Lung (tissue), 12 donors: ENCODE results near the gene DPH1. TPM values are rescaled to one million over a fixed set of nuclear protein-coding genes. Genes with fewer than 3 reads are reported as not detected.

ENCODE experiments used
- ATAC-seq: fragments of 200-7000 bp; cut with Tn5 transposase; one replicate; pipeline ENCODE4 v1.9.1; 2020; ENCODE audit warnings: moderate number of reproducible peaks; ENCODE audit not compliant: insufficient read depth, low FRiP score
- DNase-seq, 3 donors: peaks; one replicate each; pipeline ENCODE4 v3.0.0-alpha.2; 2013 to 2017
- H3K27ac ChIP-seq, 2 donors: one replicate each; pipeline ENCODE4 v1.5.1; 2013; ENCODE audit warnings: mild to moderate bottlenecking in 2 of 2, moderate library complexity in 2 of 2, control low read depth in 1 of 2, inconsistent platforms in 1 of 2, low read depth in 1 of 2, low read length in 1 of 2
- H3K27me3 ChIP-seq, 3 donors: one replicate each; pipeline ENCODE4 v1.5.1; 2013; ENCODE audit warnings: low read length in 2 of 3; ENCODE audit not compliant: control insufficient read depth in 3 of 3, insufficient read depth in 3 of 3
- H3K36me3 ChIP-seq, 4 donors: one replicate each; pipeline ENCODE4 v1.5.1; 2013; ENCODE audit warnings: low read length in 4 of 4, mild to moderate bottlenecking in 1 of 4, moderate library complexity in 1 of 4; ENCODE audit not compliant: control insufficient read depth in 4 of 4, insufficient read depth in 4 of 4
- H3K4me1 ChIP-seq, 5 donors: one replicate each; pipeline ENCODE4 v1.5.1; 2013; ENCODE audit warnings: low read length in 5 of 5, mild to moderate bottlenecking in 2 of 5, moderate library complexity in 1 of 5; ENCODE audit not compliant: control insufficient read depth in 5 of 5, insufficient read depth in 5 of 5
- H3K4me3 ChIP-seq: one replicate; pipeline ENCODE4 v1.5.1; 2013; ENCODE audit warnings: mild to moderate bottlenecking, control low read depth, moderate library complexity
- H3K9ac ChIP-seq, 2 donors: one replicate each; pipeline ENCODE4 v1.5.1; 2013; ENCODE audit warnings: low read length in 2 of 2, control low read depth in 1 of 2; ENCODE audit not compliant: insufficient read depth in 1 of 2
- H3K9me3 ChIP-seq, 4 donors: one replicate each; pipeline ENCODE4 v1.5.1; 2013; ENCODE audit warnings: low read length in 3 of 4, mild to moderate bottlenecking in 1 of 4, moderate library complexity in 1 of 4; ENCODE audit not compliant: control insufficient read depth in 4 of 4, insufficient read depth in 3 of 4
- CTCF ChIP-seq: IDR thresholded peaks from 2 replicates; pipeline ENCODE4 v1.5.1; 2012; ENCODE audit warnings: mild to moderate bottlenecking; ENCODE audit errors: control extremely low read depth, extremely low read depth
- WGBS, 2 donors: extraction: QIAGEN DNeasy Blood & Tissue Kit; methylation state at CpG; one replicate each; pipeline ENCODE4 v1.1.7; 2013; 5-methylcytosine and 5-hydroxymethylcytosine counted together
- polyA plus RNA-seq, 2 donors: library from polyadenylated mRNA; stranded (reverse); fragments of 200-250 nt; gene quantifications; one replicate each; pipeline ENCODE4 v1.2.1, GENCODE V29; 2013
- total RNA-seq, 2 donors: library from RNA; depleted of rRNA in 1 of 2; stranded (reverse); fragments of >200 nt in 1 of 2; gene quantifications; one replicate each; pipeline ENCODE4 v1.2.1, GENCODE V29; 2014 to 2021
- donor health status: control.
- donor health status: control.
- donor health status: Bipolar disorder and iron deficiency.
- donor health status: healthy.
- donor health status: DM: yes; HTN: yes; CAD: no.

DPH1 gene
- total and polyA plus RNA-seq, 4 donors: 21.1 to 37.8 (median 27.2) TPM

GRCh38 chr17:2042390-2042847 lies 12.5 kb downstream of the DPH1 start:
- peak overlapping the region; percentile 89 to 92 for H3K27ac ChIP-seq
- TF ChIP-seq CTCF: no peak
- WGBS, 2 donors: 22 to 24% methylated on average over 17 of the region's 17 CpGs
- H3K36me3 ChIP-seq: peaks cover 0 to 17% (median 14%) of the 10 kb centered on the region in 4 donors
- peaks cover 0 to 13% (median 7%) of the 10 kb centered on the region in 5 donors for H3K4me1 ChIP-seq
- DNase-seq (peak; percentile 53 to 64 (median 58)), ATAC-seq (no peak)
- peak overlapping the region; percentile 71 for H3K4me3 ChIP-seq
- no peaks in the 10 kb centered on the region for H3K9me3 ChIP-seq
- no peaks in the 10 kb centered on the region for H3K27me3 ChIP-seq
- H3K9ac ChIP-seq: peak overlapping the region; percentile 88 to 94

- ATAC-seq (no peak), DNase-seq (no peak)
- Histone ChIP-seq H3K36me3 (peaks cover 0 to 16% (median 13%) of the 10 kb centered on the region in 4 donors), H3K27me3 (no peaks in the 10 kb centered on the region), H3K9ac (no peak overlapping the region), H3K27ac (no peak overlapping the region), H3K4me3 (no peak overlapping the region), H3K4me1 (peaks cover 0 to 13% (median 7%) of the 10 kb centered on the region in 5 donors), H3K9me3 (no peaks in the 10 kb centered on the region)
- TF ChIP-seq CTCF: no peak
- WGBS, 2 donors: 85 to 93% methylated on average over 5 of the region's 5 CpGs
Observed at GRCh38 chr17:2042933-2043332, 13.0 kb downstream of the DPH1 start.

GRCh38 chr17:2043785-2044184 lies 13.8 kb downstream of the DPH1 start:
- no peak overlapping the region for H3K4me3 ChIP-seq
- WGBS, 2 donors: 80 to 93% methylated on average over 6 of the region's 6 CpGs
- H3K27me3 ChIP-seq: peaks cover 0 to 2% (median 0%) of the 10 kb centered on the region in 3 donors
- H3K36me3 ChIP-seq: peaks cover 0 to 16% (median 10%) of the 10 kb centered on the region in 4 donors
- no peaks in the 10 kb centered on the region for H3K9me3 ChIP-seq
- no peak overlapping the region for H3K9ac ChIP-seq
- peaks cover 2 to 17% (median 9%) of the 10 kb centered on the region in 5 donors for H3K4me1 ChIP-seq
- no peak overlapping the region for H3K27ac ChIP-seq
- no peak for TF ChIP-seq CTCF
- no peak for ATAC-seq
- DNase-seq: no peak

GRCh38 chr17:2044263-2044894 lies 14.4 kb downstream of the DPH1 start:
- Histone ChIP-seq H3K36me3 (peaks cover 0 to 16% (median 10%) of the 10 kb centered on the region in 4 donors), H3K4me1 (peaks cover 7 to 23% (median 15%) of the 10 kb centered on the region in 5 donors), H3K4me3 (no peak overlapping the region), H3K27ac (no peak overlapping the region), H3K9ac (no peak overlapping the region), H3K27me3 (peaks cover 0 to 2% (median 0%) of the 10 kb centered on the region in 3 donors), H3K9me3 (no peaks in the 10 kb centered on the region)
- no peak for ATAC-seq
- 92 to 93% methylated on average over 5 of the region's 5 CpGs for WGBS, 2 donors
- TF ChIP-seq CTCF: no peak
- no peak for DNase-seq
